Tibial artery (tissue), 4 donors: ENCODE measurements around the gene PINK1.
A peak's percentile ranks its signal among the peaks of the same experiment; 100 is the strongest.

Experiments used
- DNase-seq, 2 donors: peaks; one replicate each; pipeline ENCODE4 v3.0.0-alpha.2; 2019
- H3K27ac ChIP-seq, 2 donors: fragments of 200-600 bp; sonication (generic) in 1 of 2; 1 replicate in 1 of 2; 2 replicates in 1 of 2; pipeline ENCODE4 v1.5.1; 2018 to 2019; ENCODE audit warnings: mild to moderate bottlenecking in 1 of 2
- H3K27me3 ChIP-seq, 2 donors: fragments of 200-600 bp; sonication (generic) in 1 of 2; one replicate each; pipeline versions ENCODE4 v1.5.1 to v1.6.0; 2016 to 2019
- H3K36me3 ChIP-seq, 3 donors: fragments of 200-600 bp; sonication (generic) in 2 of 3; one replicate each; pipeline ENCODE4 v1.5.1; 2016 to 2019; ENCODE audit warnings: mild to moderate bottlenecking in 2 of 3
- H3K4me1 ChIP-seq, 4 donors: fragments of 200-600 bp; sonication (generic) in 2 of 4; 1 replicate in 3 of 4; 2 replicates in 1 of 4; pipeline ENCODE4 v1.5.1; 2016 to 2019
- H3K4me3 ChIP-seq, 2 donors: fragments of 200-600 bp; sonication (generic) in 1 of 2; 1 replicate in 1 of 2; 2 replicates in 1 of 2; pipeline ENCODE4 v1.5.1; 2018 to 2019; ENCODE audit warnings: mild to moderate bottlenecking in 2 of 2
- H3K9me3 ChIP-seq, 3 donors: fragments of 200-600 bp; sonication (generic) in 1 of 3; one replicate each; pipeline ENCODE4 v1.5.1; 2016 to 2019
- intact Hi-C: fragments of 100-400 bp; cut with DNase I; formaldehyde crosslinking; loops from one replicate; pipeline ENCODE4 v1.15.0; 2023; ENCODE audit warnings: low total_unique reads
- TF ChIP-seq, protein P1 (sequence below), 2 experiments: fragments of 200-600 bp in 1 of 2; fragments of 450-650 bp in 1 of 2; IDR thresholded peaks; one replicate each; pipeline ENCODE4 v1.5.1; 2017 to 2019; ENCODE audit warnings: antibody characterized with exemption in 2 of 2, mild to moderate bottlenecking in 1 of 2, moderate library complexity in 1 of 2

PINK1 gene

DNA sequence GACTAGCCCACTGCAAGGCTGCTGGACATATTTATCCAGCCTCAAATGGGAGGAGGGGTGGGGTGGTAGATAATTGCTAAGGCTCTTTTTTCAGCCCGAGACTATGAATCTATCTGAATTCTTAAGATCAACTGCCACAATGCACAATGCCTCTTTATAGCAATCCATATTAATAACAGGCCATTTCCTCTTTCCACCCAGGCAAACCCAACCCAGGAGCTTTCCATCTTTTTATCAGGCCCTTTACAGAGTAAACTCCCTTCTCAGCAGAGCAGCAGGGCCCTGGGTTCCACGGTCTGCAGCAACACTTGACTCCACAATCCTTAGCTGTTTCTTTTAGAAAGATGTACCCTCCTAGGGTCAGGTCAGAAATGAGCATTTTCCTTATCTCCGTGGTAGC, 27.1 kb downstream of the PINK1 start:
- intact Hi-C loops = no loop called here
- Histone ChIP-seq H3K4me3 (peak overlapping the region; percentile 97 to 99), H3K36me3 (peaks cover 13 to 31% (median 24%) of the 10 kb centered on the region in 3 donors), H3K27ac (peak overlapping the region; percentile 79 to 88), H3K27me3 (no peaks in the 10 kb centered on the region), H3K9me3 (no peaks in the 10 kb centered on the region), H3K4me1 (peaks cover 0 to 32% (median 19%) of the 10 kb centered on the region in 4 donors)
- TF ChIP-seq, protein P1, sequence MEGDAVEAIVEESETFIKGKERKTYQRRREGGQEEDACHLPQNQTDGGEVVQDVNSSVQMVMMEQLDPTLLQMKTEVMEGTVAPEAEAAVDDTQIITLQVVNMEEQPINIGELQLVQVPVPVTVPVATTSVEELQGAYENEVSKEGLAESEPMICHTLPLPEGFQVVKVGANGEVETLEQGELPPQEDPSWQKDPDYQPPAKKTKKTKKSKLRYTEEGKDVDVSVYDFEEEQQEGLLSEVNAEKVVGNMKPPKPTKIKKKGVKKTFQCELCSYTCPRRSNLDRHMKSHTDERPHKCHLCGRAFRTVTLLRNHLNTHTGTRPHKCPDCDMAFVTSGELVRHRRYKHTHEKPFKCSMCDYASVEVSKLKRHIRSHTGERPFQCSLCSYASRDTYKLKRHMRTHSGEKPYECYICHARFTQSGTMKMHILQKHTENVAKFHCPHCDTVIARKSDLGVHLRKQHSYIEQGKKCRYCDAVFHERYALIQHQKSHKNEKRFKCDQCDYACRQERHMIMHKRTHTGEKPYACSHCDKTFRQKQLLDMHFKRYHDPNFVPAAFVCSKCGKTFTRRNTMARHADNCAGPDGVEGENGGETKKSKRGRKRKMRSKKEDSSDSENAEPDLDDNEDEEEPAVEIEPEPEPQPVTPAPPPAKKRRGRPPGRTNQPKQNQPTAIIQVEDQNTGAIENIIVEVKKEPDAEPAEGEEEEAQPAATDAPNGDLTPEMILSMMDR (IDR thresholded peaks at IDR 0.05) = no peak
- no peak for DNase-seq

DNA sequence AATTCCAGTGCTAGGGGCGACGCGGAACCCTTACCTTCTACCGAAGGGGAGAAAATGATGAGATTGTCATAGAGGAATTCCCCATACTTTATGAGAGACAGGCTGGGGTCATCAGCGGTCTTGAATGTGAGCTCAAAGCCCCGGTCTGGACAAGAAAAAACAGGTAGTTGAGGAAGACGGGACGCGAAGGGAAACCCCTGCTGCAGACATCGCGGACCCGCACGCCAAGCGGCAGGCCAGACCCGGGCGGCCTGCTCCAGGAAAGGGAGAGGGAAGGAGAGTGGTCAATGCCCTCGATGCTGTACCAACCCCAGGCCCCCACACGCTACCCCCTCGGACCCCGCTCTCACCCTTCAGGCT, 27.6 kb downstream of the PINK1 start:
- Histone ChIP-seq H3K27me3 (no peaks in the 10 kb centered on the region), H3K4me1 (peaks cover 0 to 32% (median 19%) of the 10 kb centered on the region in 4 donors), H3K4me3 (peak overlapping the region; percentile 97 to 99), H3K9me3 (no peaks in the 10 kb centered on the region), H3K27ac (peak overlapping the region; percentile 79 to 88), H3K36me3 (peaks cover 8 to 26% (median 20%) of the 10 kb centered on the region in 3 donors)
- no peak for DNase-seq
- intact Hi-C loops = no loop called here
- TF ChIP-seq, protein P1 (IDR thresholded peaks at IDR 0.05) = no peak

DNA sequence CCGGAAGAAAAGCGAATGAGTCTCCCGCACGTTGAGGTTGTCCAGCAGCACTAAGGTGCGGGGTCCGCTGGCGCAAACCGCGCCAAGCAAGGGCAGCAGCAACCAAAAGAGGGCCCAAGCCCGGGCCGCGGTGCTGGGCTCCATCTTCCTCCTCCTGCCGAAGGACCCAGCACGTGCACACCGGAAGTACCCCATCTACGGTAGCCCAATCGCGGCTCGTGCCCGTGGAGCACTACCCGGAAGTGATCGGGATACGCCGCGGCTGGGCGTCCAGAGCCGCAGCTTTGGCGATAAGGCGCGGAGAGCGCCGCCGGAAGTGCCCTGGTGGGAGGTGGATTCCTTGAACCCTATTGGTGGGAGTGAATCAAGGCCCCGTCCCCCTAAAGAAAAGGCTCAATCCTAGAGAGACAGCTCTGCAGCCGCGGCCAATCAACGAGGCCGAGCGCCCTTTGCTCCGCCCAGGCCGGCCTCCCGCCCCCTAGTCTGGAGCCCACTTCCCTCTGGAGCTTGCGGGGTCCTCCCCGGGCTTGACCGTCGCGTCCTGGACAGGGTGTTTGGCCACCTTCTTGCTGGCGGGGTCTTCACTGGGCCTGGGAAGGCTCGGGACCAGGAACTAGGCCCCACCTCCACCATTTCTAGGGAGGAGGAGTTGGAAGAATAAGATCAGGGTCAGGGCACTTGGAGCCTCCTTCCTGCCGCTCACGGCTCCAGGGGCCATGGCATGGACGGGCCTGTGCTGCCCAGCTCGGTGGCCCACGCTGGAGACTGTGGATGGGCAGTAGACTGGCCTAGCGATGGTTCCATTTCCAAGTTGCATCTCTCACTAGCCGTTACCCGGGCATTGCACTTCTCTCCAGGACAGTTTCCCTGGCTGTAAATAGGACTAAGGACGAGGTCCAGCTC, 28.2 kb downstream of the PINK1 start, which contains the start of gene DDOST:
DDOST (minus strand) TSS at position 163 of the 903 bp plus-strand sequence; CDS start at position 144, 19 bp downstream.
- H3K27me3 ChIP-seq = no peaks in the 10 kb centered on the region
- peak within 1 kb of the TSS; percentile 79 to 88 for H3K27ac ChIP-seq
- H3K4me3 ChIP-seq = peak within 1 kb of the TSS; percentile 97 to 99
- intact Hi-C loops = no loop called here
- H3K36me3 ChIP-seq = peaks cover 6 to 20% (median 14%) of the 10 kb centered on the region in 3 donors
- peak; percentile 95 to 98 for DNase-seq
- TF ChIP-seq, protein P1 (IDR thresholded peaks at IDR 0.05) = peak; percentile 38 to 46
- H3K4me1 ChIP-seq = peaks cover 0 to 32% (median 19%) of the 10 kb centered on the region in 4 donors
- H3K9me3 ChIP-seq = no peaks in the 10 kb centered on the region

DNA sequence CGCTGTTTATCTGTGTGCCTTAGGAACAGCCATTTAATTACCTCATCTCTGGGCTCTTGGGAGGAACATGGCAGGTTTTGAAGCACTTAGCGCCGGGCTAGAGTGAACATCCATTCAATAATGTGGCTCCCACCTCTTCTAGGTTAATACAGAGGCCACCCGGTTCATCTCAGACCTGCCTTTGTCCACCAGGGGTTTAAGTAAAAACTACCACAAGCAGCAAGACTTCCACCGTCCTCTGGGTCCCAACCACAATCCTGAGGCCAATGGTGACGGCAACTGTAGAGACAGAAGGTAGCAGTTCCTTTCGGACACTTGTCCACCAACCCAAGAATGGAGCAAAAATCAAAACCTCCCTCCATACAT, 28.8 kb downstream of the PINK1 start:
- intact Hi-C loops = no loop called here
- Histone ChIP-seq H3K27me3 (no peaks in the 10 kb centered on the region), H3K36me3 (peaks cover 5 to 15% (median 7%) of the 10 kb centered on the region in 3 donors), H3K4me3 (peak overlapping the region; percentile 97 to 99), H3K4me1 (peaks cover 0 to 32% (median 17%) of the 10 kb centered on the region in 4 donors), H3K27ac (peak overlapping the region; percentile 79 to 88), H3K9me3 (no peaks in the 10 kb centered on the region)
- TF ChIP-seq, protein P1 (IDR thresholded peaks at IDR 0.05) = no peak
- DNase-seq = no peak

DNA sequence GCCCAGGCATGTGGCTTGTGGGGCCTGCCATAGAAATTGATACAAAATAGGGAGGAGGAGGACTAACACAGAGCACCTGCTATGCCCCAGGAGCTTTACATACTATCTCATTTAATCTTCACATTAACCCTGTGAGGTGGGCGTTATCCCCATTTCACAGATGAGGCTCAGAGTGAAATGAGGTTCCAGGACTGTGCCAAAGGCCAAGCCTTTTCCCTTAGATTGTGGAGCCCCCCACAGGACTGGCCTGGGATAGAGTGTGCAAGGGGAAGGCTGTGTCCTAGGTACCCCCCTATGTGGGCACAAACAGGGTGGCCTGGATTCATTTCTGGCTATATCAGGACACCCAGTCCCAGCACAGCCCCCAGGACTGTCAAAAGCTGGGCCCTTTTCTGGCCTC, 30.1 kb downstream of the PINK1 start:
- DNase-seq = no peak
- intact Hi-C loops = no loop called here
- H3K27ac ChIP-seq = no peak overlapping the region
- peaks cover 0 to 2% (median 1%) of the 10 kb centered on the region in 3 donors for H3K36me3 ChIP-seq
- H3K4me1 ChIP-seq = peaks cover 0 to 31% (median 17%) of the 10 kb centered on the region in 4 donors
- H3K27me3 ChIP-seq = no peaks in the 10 kb centered on the region
- TF ChIP-seq, protein P1 (IDR thresholded peaks at IDR 0.05) = no peak
- no peaks in the 10 kb centered on the region for H3K9me3 ChIP-seq
- H3K4me3 ChIP-seq = no peak overlapping the region
